Middle frontal gyrus (tissue), 1 donor: ENCODE measurements around the gene CBLIF.
"Not testable (repeated sequence)": the region's sequence is repeated elsewhere in the genome, so short reads cannot be mapped to it uniquely, and the experiment has no call there.

ENCODE experiments used
- DNase-seq: peaks from one replicate; pipeline ENCODE4 v3.0.0-alpha.2; 2015; ENCODE audit warnings: low spot score; ENCODE audit errors: extremely low spot score

The CBLIF gene

DNA sequence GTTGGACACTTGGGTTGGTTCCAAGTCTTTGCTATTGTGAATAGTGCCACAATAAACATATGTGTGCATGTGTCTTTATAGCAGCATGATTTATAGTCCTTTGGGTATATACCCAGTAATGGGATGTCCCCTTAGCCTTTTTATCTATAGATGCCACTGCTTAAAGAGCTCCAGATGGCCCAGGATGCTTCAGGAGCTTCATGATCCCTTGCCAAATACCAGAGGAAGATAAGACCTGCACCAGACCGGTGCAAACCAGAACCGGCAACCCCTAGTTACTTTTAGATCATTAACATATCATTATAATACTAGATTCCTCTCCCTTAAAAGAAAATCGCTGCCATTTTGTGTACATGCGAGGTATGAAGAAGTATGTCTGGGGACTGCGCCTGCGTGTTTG is 3.1 kb upstream of the CBLIF start:
- DNase-seq = not testable (repeated sequence)

DNA sequence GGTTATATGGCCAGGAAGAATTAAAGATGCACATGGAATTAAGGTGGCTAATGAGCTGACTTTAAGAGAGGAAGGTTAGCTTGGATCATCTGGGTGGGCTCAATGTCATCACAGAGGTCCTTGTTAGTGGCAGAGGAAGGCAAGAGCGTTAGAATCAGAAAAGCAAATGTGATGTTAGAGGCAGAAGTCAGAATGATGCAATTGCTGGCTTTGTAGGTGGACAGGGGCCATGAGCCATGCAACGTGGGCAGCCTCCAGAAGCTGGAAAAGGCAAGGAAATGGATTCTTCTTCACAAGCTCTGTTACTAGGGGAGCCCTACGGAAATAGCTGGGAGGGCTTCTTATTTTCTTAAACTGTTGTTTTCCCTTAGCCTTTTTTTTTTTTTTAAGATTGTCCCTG is 2.3 kb upstream of the CBLIF start:
- no peak for DNase-seq

DNA sequence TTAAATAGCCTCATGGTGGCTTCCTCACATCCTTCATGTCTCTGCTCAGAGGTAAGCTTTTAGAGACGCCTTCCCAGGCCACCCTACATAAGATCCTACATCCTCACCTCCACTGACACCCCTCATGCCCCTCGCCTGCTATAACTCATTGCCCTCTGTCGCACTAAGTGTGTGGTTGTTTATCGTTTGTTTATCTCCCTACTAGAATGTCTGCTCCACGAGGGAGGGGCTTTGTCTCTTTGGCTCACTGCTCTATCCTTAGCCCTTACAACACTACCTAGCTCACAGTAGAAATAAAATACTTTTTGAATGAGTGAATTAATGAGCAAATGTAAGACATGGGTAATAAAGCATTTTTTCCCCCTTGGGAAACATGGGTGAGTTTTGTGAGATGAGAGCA is 1.3 kb upstream of the CBLIF start:
- no peak for DNase-seq

DNA sequence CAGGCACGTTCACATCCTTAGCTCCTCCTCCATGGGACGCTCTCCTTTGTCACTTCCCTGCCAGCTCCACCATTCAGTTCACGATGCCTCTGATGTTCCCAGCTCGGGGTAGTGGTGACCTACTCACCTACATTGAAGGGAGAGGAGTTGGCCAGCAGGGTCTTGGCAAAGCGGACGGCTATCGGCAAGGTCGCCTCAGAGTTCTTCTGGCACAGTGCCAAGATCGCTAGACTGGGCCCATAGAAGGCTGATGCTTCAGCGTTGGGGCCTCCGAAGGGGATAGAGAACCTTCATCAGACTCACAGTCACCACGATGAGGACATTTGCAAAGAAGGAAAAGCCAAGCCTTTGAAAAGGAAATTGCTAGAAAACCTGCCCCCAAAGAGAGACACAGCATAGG is 3.0 kb downstream of the CBLIF start:
- no peak for DNase-seq

DNA sequence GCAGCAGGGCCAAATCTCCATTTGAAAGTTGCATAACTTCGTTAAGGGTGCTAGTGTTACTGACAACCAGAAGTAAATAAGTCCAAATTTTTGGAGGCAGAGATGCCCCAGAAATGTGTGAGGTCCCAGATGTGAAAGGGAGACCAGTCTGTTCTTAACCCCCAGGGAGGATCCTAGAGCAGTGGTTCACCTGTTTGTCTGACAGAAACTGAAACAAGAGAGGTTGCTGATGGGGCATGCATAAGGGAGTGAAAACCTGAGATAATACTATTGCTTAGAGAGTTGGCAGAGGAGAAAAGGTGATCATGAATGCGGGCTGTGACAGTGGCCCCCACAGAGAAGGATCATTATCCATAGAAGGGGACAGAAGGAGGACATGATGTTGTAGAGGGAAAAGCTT is 3.8 kb downstream of the CBLIF start:
- DNase-seq = no peak

DNA sequence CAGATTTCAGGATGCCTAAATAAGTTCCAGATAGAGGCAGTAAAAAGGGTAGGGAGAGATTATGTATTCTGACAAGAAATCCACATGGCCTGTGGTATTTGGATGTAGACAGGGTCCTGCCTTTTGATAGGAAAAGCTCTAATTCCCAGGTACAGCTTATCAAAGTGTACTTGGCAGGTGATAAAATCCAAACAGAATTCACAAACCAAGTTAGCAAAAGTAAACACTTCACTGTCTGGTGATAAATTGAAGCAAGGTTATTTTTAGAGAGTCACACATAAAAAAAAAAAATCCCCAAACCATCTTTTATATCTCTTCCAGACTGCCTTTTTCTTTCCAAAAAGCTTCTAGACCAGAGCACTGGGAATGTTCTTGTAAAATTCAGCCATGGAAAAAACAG is 5.7 kb downstream of the CBLIF start:
- no peak for DNase-seq

- no peak for DNase-seq
These were observed 11.7 kb downstream of the CBLIF start for GRCh38 chr11:59833602-59834001.

DNA sequence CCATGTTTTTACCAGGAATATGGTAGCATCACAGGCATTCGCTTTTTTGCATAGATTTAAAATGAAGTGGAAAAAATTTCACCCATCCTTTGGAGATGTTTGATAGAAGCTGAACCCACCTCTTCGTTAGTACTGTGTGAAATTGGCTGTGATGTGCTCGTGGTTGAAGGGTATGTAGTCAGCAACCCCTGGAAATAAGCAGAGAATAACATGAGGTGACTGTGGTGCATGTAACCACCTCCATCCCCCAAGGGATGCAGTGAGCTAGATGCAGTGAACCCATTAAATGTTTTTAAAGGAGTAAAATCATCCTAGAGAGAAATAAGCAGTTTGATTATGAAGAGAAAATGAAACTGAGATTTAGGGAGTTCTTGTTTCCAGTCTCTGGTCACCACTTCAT is 15.9 kb downstream of the CBLIF start:
- no peak for DNase-seq

DNA sequence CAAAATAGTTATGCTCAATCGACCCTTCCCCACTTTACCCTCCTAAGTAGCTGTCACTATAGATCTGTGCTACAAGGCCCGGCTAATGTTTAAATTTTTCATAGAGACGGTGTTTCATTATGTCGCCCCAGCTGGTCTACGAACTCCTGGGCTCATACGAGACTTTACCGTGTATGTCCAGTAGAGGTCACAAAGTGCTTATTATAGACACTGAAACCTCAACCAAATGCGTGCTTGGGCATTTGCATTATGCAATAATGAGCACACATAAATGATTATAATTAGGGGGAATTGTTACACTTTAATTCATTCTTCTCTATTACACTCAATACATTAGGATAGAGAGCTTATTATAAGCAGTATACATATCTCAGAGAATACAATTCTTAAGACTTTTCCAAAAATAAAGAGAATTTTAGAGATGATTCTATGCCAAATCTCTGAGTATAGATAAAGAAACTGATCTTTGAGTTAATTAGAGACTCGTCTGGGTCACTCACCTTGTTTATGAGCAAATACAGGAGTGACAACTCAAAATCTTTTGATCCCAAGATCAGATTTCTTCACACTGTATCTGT is 22.2 kb downstream of the CBLIF start:
- peak; percentile 33 for DNase-seq

DNA sequence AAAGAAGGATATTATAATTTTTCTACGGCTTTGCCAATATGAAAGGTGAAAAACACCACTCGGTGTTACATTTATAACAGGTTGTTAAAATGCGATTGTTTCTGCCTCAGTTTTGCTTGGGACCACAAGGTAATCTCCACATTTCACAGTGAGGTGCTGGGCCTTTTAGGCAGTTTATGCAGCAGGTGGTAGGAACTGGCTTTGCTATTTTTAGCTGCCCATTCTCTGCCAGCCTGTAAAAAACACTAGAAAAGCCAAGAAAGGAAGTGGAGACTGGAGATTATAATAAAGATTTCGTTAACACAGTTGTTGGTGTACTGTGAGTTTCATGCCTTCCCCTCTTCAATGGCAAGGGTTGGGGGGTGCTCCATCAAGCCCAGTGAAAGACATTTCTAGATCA is 26.7 kb downstream of the CBLIF start:
- DNase-seq = no peak

- DNase-seq = not testable (repeated sequence)
These were observed 28.9 kb downstream of the CBLIF start for GRCh38 chr11:59816434-59816833.

GRCh38 chr11:59815754-59816153 is 29.5 kb downstream of the CBLIF start:
- DNase-seq = no peak

DNA sequence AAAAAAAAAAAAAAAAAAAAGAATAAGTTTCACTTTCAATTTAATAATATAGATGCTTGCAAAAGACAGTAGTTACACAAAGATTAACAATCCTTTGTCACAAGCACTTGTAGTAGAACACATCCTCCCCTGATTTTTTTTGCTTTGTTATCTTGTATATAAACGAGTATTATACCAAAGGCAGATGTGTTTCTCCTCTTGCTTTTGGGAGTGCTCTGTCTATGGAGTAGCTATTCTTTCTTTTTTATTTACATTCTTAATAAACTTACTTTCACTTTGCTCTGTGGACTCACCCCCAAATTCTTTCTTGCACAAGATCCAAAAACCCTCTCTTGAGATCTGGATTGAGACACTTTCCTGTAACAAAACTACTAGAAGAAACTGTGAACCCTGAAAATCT is 31.3 kb downstream of the CBLIF start:
- DNase-seq = no peak

DNA sequence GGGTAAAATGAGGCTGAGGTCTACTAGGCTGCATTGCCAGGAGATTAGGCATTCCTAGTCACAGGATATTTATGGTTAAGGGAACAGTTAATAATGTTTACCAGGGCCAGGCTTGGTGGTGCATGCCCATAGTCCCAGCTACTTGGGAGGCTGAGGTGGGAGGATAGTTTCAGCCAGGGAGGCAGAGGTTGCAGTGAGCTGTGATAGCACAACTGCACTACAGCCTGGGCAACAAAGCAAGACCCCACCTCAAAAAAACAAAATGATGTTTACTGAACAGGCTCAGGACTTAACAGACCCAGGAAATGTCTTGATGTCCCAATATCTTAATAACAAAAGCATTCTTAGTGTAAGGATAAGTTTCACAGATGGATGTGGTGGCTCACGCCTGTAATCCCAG is 31.9 kb downstream of the CBLIF start:
- no peak for DNase-seq

- DNase-seq = no peak
These were observed 33.1 kb downstream of the CBLIF start for GRCh38 chr11:59812220-59812619.

DNA sequence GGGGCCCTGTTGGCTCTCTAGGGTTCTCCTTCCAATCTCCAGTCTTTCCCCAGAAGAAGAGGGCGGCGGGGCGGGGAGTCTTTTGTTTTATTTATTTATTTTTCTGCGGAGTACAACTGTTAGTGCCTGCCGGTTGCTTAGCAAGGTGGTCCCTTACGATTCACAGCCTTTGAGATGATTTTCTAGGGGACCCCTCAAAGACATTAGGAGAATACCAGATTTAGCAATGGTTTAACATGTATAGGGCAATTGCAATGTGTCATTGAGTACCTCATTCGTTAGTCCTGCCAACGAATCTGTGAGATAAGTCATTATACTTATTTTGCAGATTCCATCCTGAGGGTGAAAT is 34.4 kb downstream of the CBLIF start:
- no peak for DNase-seq

- DNase-seq = peak; percentile 75
These were observed 34.9 kb downstream of the CBLIF start, which contains the start of gene MRPL16 for GRCh38 chr11:59810189-59810910. TSS of gene MRPL16 (minus strand) at chr11:59810778. CDS start at chr11:59810658, 120 bp downstream.

DNA sequence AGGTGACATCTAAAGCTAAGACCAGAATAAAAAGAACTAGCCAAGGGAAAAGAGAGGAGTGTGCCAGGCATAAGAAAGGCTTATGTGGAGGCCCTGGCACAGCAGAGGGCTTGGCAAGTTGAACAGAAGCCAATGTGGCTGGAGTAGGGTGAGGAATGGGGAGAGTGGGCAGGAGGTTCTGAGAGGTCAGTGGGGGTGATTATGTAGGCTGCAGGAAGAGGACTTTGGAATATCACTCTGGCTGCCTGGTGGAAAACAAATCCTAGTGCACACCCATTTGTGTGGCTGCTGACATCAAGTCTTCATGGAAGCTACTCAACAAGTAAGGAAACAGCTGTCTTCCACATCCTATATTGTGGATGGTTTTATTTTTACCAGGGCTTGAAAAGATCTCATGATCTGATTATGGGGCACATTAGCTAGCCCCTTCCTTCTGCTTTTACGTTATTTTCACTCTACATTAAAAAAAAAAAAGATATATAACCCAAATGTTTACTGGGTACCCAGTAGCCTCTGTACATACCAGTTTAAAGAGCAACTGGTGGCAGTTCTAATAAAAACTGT is 38.2 kb downstream of the CBLIF start:
- no peak for DNase-seq

DNA sequence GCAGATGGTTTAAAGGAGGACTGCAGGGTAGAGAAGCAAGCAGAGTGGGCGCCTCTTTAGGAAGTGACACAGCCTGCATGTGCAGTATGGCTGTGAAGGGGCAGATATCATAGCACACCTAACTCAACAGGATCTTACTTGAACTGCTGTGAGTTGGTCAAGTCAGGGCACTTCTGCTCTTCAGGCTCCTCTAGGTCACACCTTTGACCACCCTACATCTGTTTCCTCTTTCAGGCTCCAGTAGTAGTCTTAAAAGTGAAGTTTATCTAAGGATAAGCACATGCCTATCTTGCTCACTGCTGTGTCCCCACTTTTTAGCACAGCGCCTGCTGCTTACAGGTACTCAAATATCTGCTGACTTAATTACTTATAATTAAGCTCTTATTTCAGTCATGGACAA is 41.2 kb downstream of the CBLIF start:
- DNase-seq = no peak

- peak; percentile 67 for DNase-seq
These were observed 42.6 kb downstream of the CBLIF start for GRCh38 chr11:59802639-59803176.

GRCh38 chr11:59801981-59802638 is 43.2 kb downstream of the CBLIF start:
- no peak for DNase-seq

GRCh38 chr11:59801160-59801706 is 44.1 kb downstream of the CBLIF start:
- DNase-seq = no peak
